Endothelial cell (in vitro differentiated cells): ENCODE measurements around the gene ROR2. TPM values are rescaled to one million over a fixed set of nuclear protein-coding genes. Genes with fewer than 3 reads are reported as not detected.

Source experiments
- DNase-seq: peaks from one replicate; pipeline ENCODE4 v3.0.0; 2021; ENCODE audit warnings: low spot score
- H3K27ac Mint-ChIP-seq: one replicate; pipeline ENCODE4 v1.8.0; 2021; ENCODE audit warnings: mixed read lengths, inconsistent platforms; ENCODE audit not compliant: unreplicated experiment
- H3K27me3 Mint-ChIP-seq: one replicate; pipeline ENCODE4 v1.8.0; 2021; ENCODE audit warnings: mild to moderate bottlenecking, moderate library complexity, mixed read lengths, inconsistent platforms; ENCODE audit not compliant: unreplicated experiment
- H3K36me3 Mint-ChIP-seq: one replicate; pipeline ENCODE4 v1.8.0; 2021; ENCODE audit warnings: mild to moderate bottlenecking, low read depth, mixed read lengths, inconsistent platforms; ENCODE audit not compliant: unreplicated experiment
- H3K4me1 Mint-ChIP-seq: one replicate; pipeline ENCODE4 v1.8.0; 2021; ENCODE audit warnings: mild to moderate bottlenecking, mixed read lengths, inconsistent platforms; ENCODE audit not compliant: unreplicated experiment
- H3K4me3 Mint-ChIP-seq: one replicate; pipeline ENCODE4 v1.8.0; 2021; ENCODE audit warnings: mild to moderate bottlenecking, mixed read lengths, inconsistent platforms; ENCODE audit not compliant: unreplicated experiment
- H3K9me3 Mint-ChIP-seq: one replicate; pipeline ENCODE4 v1.8.0; 2021; ENCODE audit warnings: mixed read lengths, inconsistent platforms; ENCODE audit not compliant: unreplicated experiment
- total RNA-seq: library from RNA; stranded (reverse); fragmentation: NEBNext Ultra II Directional; extraction: Animal tissue kit (Norgen Biotek cat#: 25700); gene quantifications from one replicate; pipeline ENCODE4 v1.2.1, GENCODE V29; 2021; ENCODE audit not compliant: unreplicated experiment
- TF ChIP-seq, protein P1 (sequence below): fragments of 200-600 bp; sonication (generic); IDR thresholded peaks from one replicate; pipeline ENCODE4 v1.5.0; 2021; ENCODE audit warnings: antibody characterized with exemption; ENCODE audit not compliant: unreplicated experiment

ROR2 gene
- total RNA-seq, 1 donor from 2014 or later, result 3.5 TPM

DNA sequence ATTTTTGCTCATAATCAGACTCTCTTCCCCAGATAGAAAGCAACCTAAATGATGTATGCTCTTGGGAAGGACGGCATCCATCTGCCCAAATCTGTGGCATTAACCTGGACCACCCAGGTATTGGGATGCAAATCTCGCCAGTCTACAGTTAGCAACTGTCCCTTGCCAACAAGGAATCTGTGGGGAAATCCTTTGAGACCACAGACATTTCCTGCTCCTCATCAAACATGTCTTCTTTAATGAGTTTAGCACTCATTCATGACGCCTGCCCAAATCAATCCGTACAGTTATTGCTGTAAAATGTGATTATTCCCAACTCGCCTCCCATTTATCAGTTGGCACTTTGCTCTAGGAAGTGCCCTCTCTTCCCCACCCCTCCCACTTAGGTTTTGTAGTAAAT, 7.8 kb downstream of the ROR2 start:
- Mint-ChIP-seq H3K4me1 (peaks cover 11% of the 10 kb centered on the region), H3K4me3 (no peak overlapping the region)
- no peak for DNase-seq

DNA sequence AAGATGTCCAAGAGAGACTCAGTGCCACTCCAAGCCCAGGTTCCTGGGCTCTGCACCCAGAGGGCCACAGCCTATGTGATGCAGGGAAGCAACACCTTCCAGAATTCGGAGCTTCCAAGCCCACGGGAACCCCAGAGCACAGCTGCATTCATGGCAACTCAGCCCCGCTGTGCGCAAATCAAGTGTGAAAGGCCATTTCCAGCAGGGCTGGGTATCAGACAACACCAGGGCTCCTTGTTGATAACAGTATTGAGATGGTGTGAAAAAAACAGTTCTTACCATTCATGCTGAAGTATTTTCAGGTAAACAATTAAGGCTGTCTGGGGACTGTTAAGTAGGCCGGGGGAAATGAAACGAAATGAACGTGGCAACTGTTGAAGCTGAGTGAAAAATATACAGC, 10.1 kb downstream of the ROR2 start:
- DNase-seq, result no peak
- TF ChIP-seq, protein P1, sequence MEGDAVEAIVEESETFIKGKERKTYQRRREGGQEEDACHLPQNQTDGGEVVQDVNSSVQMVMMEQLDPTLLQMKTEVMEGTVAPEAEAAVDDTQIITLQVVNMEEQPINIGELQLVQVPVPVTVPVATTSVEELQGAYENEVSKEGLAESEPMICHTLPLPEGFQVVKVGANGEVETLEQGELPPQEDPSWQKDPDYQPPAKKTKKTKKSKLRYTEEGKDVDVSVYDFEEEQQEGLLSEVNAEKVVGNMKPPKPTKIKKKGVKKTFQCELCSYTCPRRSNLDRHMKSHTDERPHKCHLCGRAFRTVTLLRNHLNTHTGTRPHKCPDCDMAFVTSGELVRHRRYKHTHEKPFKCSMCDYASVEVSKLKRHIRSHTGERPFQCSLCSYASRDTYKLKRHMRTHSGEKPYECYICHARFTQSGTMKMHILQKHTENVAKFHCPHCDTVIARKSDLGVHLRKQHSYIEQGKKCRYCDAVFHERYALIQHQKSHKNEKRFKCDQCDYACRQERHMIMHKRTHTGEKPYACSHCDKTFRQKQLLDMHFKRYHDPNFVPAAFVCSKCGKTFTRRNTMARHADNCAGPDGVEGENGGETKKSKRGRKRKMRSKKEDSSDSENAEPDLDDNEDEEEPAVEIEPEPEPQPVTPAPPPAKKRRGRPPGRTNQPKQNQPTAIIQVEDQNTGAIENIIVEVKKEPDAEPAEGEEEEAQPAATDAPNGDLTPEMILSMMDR, result no peak
- Mint-ChIP-seq H3K36me3 (no peaks in the 10 kb centered on the region), H3K4me3 (no peak overlapping the region), H3K9me3 (no peaks in the 10 kb centered on the region), H3K4me1 (peaks cover 5% of the 10 kb centered on the region), H3K27me3 (peaks cover 1% of the 10 kb centered on the region), H3K27ac (no peak overlapping the region)

More for the DNA sequence above, 7.8 kb downstream of the ROR2 start:
- Mint-ChIP-seq H3K27me3 (peaks cover 2% of the 10 kb centered on the region), H3K27ac (no peak overlapping the region), H3K36me3 (no peaks in the 10 kb centered on the region), H3K9me3 (no peaks in the 10 kb centered on the region)
- TF ChIP-seq, protein P1, result no peak

DNA sequence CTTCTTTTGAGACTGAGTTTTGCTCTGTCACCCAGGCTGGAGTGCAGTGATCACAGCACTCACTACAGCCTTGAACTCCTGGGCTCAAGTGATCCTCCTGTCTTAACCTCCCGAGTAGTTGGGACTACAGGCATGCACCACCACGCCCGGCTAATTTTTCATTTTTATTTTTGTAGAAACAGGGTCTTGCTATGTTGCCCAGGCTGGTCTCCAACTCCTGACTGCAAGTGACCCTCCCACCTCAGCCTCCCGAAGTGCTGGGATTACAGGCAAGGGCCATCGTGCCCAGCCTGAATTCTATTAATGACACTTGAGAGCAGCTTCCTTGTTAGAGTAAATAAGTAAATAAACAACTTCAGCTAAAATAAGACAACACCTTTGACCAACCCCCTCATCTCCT, 12.3 kb downstream of the ROR2 start:
- Mint-ChIP-seq H3K9me3 (no peaks in the 10 kb centered on the region), H3K27me3 (no peaks in the 10 kb centered on the region), H3K36me3 (no peaks in the 10 kb centered on the region), H3K4me3 (no peak overlapping the region), H3K27ac (no peak overlapping the region), H3K4me1 (no peaks in the 10 kb centered on the region)
- no peak for DNase-seq
- TF ChIP-seq, protein P1, result no peak

DNA sequence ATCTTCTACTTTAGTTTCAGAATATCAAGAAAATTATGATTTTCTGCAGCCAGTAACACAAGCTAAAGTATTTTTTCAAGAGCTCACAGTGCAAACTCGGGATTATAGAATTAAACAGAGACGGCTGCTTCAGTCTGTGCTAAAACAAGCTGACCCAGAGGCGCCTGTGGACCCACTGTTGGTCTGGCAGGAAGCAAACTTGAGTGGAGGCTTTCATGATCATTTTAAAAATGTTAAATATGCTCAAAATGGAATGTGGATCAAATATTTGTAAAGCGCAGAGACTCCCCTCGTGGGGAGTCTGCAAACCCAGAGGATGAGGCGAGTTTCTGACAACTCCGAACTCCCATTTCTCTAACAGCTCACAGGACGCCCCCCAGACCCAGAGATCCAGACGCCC, 13.0 kb downstream of the ROR2 start:
- Mint-ChIP-seq H3K9me3 (no peaks in the 10 kb centered on the region), H3K4me3 (no peak overlapping the region), H3K4me1 (no peaks in the 10 kb centered on the region), H3K27me3 (no peaks in the 10 kb centered on the region), H3K36me3 (no peaks in the 10 kb centered on the region), H3K27ac (no peak overlapping the region)
- TF ChIP-seq, protein P1, result no peak
- DNase-seq, result no peak

DNA sequence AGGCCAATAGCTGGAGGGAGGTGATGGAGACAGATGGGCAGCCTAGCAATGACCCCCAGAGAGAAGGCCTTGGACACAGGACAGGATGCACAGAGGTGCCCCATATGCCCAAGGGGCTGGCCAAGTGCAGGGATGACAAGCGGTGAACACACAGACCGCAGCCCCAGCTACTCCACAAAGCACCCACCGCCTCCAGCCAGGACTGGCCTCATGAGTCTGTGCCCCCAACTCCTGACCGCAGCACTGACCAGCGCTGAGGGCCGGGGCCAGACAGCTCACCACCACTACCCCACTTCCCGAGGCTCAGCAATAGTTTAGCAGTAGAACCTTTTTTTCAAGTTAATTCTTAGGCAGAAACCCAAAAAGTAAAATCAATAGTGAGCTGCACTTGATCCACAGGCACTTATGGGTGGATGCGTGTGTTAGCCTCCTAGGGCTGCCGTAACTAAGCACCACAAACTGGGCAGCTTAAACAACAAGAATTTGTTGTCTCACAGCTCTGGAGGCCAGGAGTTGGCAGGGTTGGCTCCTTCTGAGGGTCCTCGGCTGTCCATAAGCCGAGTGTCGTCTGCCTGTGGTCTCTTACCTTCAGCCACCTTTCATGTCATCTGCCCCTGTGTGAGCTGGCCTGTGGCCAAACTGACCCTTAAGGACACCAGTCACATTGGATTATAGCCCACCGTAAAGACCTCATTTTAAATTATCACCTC, 14.1 kb downstream of the ROR2 start:
- Mint-ChIP-seq H3K9me3 (no peaks in the 10 kb centered on the region), H3K4me1 (no peaks in the 10 kb centered on the region), H3K27me3 (no peaks in the 10 kb centered on the region), H3K36me3 (no peaks in the 10 kb centered on the region), H3K4me3 (no peak overlapping the region), H3K27ac (no peak overlapping the region)
- TF ChIP-seq, protein P1, result no peak
- DNase-seq, result no peak
